Effector CD8-positive, alpha-beta T cell (primary cell): ENCODE data around the gene SLC25A47.
"Not testable (repeated sequence)": the region's sequence is repeated elsewhere in the genome, so short reads cannot be mapped to it uniquely, and the experiment has no call there.

Experiments used
- DNase-seq: peaks from one replicate; lab custom pipeline; 2025; lab: John Stamatoyannopoulos, UW
- total RNA-seq, 4 experiments: gene quantifications; one replicate each; lab custom pipeline; 2026; lab: John Stamatoyannopoulos, UW

Gene SLC25A47, protein sequence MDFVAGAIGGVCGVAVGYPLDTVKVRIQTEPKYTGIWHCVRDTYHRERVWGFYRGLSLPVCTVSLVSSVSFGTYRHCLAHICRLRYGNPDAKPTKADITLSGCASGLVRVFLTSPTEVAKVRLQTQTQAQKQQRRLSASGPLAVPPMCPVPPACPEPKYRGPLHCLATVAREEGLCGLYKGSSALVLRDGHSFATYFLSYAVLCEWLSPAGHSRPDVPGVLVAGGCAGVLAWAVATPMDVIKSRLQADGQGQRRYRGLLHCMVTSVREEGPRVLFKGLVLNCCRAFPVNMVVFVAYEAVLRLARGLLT
- 0 to 0.18 (median 0) reads per million in 4 experiments for total RNA-seq

DNA sequence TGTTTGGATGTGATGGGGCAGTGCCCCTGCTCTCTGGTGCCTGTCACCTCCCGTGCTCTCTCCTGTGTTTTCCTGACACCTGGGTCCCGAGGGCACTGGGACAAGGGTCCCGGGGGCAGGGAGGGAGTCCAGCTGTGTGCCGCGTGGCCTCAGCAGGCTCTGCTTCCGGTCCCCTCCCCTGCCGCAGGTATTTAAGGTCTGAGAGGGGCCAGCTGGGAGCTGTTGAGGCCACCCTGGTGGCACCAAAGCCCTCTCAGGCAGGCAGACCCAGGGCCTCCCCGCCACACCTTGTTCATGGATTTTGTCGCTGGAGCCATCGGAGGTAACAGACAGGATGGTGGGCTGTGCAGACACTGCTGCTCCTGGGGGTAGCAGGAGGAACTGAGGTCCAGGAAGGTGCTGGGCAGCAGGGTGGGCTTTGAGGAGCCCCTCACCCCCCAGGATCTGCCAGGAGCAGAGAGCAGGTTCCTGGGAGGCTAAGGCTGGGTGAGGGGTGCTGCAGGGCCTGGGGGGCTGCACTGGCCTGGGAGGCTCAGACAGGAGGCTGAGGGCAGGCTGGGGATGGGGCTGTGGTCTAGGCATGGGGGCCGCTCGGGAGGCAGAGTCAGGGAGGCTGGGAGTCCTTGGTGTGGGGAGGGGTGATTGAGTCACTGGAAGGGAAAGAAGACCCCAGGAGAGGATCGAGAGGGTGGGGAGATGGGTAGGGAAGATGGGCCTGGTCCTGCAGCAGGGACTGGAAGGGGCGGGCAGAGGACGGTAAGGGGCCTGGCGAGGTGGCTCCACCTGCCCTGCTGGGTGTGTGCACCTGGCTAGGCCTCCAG is at the start of gene SLC25A47:
TSS of gene SLC25A47 (plus strand) at position 219 of the 821 bp plus-strand sequence. CDS start at position 295, 76 bp downstream.
- no peak for DNase-seq

DNA sequence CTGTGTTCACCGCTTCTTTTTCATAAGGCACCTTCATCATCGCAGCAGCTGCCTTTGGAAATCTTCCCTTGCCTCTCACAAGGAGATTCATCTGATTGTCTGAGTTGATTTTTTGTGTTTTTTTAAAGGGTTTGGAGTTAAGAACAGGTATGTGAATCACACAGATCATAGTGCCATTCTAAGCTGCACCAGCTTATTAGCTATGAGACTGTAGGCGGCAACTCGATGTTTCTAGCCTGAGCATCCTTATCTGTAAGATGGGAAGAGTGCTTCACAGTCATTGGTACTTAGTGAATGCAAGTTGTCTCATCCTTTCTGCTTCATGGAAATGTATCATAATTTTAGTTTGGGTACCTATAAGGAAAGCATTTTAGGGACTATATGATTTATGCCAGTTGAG is 48.9 kb upstream of the SLC25A47 start:
- no peak for DNase-seq

DNA sequence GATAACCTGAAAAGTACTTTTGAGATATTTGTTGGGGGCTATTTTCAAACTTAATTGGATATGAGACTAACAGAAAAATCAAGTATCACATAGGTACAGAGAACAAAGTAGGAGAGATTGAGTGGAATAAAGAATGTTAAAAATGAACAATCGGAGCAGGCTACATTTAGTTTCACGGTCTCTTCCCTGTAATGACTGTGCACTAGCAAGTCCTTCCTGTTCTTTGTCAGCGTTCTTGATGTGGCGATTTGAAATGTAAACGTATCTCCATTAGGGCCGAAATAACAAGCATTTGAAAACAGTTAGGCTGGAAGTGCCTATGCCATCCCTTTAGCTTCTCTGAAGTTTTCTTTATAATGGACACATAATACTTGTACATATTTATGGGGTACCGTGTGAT is 47.9 kb upstream of the SLC25A47 start:
- no peak for DNase-seq

DNA sequence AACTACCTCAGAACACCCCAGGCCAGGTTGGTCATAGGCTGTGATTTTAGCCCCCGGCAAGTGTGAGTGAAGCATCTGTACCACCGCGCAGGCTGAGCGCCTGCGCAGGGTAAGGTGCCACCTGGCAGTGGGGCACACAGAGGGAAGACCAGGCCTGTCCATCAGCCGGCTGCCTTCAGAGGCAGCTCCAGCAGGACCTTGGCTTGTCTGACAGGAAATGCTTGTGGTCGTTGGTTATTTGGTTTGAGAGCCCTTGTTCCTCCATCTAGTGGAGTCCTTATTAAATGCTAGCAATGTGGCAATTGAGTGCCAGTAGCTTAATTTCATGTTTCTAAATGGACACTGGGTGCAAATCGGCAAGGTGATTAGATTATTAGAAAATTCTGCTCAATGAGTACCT is 44.4 kb upstream of the SLC25A47 start:
- DNase-seq, result no peak

DNA sequence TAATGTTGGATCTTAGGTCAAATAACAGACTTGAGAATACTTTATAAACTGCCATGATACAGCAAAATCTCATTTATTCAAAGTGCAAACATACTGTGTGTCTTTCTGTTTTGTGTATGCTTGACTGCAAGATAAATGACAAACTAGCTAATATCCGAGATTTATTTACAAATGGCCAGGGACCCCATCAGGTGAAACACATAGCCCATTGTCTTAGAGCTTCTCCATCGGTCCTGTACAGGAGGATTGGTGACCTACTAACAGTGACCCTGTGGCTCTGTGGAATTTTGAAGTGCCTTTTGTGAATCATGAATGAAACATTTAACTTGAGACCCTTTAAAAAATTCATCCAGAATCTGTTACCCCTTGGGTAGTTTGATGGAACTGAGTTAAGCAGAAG is 44.0 kb upstream of the SLC25A47 start:
- no peak for DNase-seq

DNA sequence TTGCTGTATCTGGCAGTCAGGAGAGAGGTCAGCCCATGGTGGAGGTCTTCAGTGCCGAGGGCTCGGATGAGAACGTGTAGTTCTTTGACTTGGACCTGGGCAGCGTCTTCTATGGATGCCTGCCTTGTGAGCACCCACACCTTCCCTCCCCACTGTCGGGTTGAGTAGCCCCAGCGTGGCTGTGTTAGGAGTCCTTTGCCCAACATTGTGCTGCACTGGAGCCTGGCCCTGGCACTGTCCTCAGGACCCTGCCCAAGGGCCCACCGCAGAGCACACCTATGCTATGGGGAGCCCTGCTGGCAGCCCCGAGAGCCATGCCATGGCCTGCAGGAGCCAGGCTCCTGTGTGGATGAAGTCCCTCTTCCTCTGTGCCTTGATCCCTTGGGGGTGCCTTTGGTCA is 43.6 kb upstream of the SLC25A47 start:
- no peak for DNase-seq

DNA sequence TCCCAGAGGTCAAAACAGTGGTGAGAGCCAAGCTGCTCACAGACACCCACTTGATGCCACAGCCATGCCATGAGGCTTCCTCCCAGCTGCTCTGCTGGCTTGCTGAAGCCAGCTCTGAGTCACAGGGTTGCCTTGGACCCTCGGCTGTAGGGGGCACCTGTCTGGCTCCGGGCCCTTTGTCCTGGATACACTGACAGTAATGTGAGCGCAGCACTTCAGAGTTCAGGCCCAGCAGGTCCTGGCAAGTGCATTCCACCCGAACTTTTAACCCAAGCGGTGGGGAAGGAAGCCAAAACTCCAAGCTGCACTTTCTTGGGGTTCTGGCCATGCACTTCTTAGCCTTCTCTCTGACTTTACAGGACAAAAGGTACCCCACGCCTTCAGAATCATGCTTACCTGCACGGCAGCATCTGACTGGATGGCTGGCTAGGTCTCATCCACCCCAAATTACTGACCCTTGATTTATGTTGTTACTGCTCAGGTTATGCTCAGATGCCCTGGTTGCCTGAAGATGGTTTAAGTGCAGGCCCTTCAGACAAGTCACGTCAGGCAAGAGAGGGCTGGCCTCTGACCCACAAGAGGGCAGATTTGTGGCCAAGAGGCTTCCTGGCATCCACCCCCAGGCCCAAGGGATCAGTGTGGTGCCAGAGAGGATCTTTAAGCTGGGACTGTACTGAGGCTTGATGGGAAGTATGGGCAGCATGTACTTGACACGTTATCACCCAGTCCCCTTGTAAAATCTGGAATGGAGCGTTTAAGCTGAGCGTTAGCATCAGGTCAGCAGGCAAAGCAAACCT is 41.7 kb upstream of the SLC25A47 start:
- no peak for DNase-seq

DNA sequence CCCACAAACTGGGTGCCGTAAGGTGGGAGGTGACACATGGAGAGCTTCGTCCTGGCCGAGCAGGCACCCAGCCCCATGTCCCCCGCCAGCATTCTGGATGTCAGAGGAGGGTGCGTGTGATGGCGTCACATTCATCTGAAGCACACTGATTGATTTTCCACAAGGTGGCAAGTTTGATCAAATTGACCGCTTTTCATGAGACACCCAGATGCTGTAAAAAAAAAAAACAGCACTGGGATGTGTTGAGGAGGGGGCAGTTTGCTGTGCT is 41.1 kb upstream of the SLC25A47 start:
- no peak for DNase-seq

DNA sequence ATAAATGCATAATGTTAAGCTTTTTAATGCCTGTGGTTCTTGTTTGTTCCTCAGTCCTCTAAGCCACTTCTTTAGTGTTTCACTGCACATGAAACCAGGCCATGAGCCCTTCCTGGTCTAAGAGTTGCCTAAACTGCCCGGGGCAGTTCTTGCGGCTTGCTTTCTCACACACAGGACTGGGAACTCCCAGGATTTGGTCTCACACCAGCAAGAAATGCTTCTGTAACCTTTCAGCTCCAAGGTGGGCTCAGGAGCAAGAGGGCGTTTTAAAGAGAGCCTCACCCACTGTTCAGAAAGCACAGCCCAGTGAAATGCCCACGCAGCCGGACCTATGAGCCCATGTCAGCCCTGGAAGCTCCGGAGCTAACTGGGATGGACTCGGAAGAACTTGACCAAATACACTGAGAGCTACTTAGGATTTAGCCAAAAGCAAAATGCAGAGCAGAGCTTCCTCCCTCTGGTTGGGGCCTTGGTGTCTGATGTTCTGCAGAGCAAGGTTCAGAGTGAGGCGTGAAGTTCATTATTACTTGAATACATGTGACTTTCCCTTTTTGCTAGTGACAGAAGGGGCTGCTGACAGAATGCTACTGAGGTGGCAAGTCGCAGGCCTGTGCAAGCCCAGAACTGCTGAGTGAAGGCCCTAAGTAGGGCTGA is 40.2 kb upstream of the SLC25A47 start:
- DNase-seq, result no peak

DNA sequence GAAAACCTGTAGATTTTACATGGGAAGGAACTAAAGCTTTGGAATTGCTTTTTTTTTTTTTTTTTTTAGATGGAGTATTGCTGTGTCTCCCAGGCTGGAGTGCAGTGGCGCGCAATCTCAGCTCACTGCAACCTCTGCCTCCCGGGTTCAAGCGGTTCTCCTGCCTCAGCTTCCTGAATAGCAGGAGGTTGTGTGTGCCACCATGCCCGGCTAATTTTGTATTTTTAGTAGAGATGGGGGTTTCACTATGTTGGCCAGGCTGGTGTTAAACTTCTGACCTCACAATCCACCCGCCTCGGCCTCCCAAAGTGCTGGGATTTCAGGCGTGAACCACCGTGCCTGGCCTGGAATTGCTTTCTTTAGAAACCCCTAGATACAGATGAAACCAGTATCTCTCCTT is 39.7 kb upstream of the SLC25A47 start:
- DNase-seq, result not testable (repeated sequence)

DNA sequence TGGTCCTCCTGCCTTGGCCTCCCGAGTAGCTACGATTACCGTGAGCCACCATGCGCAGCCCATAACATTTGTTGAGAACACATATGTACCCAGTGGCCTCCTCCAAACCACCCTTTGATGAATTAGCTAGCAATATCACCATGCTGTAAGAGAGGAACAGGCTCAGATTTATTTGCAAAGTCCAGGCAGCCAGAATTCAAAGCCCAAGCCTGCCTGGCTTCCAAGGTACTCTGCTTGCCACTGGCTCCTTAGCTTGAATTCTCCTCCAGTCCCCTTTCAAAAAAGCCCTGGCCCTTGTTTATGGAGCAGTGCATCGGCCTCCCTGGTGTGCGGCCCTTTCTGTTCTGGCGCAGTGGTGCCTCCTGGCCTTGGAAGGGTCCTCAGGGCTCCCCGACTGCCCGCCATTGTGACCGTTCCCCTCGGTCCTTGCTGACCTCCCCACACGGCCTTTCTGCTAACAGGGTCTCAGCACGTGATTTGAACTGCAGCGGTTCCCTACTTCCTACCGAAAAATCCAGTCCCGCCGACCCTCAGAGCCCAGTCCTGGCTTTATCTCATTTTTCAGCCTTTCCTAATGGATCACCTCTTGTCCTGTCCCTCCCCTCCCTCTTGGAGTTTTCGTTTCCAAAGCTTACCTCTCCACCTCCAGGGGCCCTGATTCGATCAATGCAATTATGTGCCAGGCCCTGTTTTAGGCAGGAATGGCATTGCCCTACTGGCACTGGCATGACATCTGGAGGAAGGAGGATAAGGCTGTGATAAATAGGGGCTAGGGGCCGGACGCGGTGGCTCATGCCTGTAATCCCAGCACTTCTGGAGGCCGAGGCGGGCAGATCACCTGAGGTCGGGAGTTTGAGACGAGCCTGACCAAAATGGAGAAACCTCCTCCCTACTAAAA is 38.9 kb upstream of the SLC25A47 start:
- no peak for DNase-seq

DNA sequence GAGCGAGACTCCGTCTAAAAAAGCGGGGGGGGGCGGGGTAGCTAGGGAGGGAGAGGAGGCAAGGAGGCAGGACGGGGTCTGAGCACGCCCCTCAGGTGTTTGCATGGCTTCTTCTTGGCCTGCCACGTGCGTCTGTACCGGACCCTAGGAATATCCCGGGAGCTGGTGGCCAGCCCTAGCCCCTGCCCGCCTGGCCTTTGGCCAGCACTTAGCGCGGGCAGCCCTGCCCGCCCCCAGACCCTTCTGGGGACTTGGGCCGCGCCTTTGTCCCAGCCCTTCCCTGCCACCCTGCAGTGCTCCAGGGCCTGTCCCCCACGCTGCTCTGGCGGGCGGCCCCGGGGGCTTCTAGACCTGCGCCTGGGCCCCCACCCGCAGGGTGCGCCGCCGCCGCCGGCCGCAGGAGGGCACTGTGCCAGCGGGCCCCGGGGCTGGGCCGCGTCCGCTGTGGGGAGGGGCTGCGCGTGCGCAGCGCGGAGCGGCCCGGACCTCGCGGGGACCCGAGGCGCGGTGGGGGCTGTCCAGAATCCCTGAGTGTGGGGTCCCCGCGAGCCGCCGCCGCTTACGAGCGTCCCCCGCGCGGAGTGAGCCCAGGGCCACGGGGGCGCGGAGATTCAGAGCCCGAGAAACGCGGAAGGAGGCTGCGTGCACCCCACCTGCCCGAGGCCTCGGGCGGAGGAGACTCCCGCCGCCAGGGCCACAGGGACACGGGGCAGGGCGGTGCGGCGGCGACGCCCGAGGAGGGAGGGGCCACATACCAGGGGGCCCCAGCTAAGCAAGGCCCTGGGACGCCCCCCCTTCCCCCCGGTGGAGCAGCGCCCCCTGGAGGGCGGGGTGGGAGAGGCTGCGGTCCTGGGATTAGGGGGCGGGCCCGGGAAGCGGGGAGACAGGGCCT is 37.9 kb upstream of the SLC25A47 start:
- DNase-seq, result peak; percentile 74

DNA sequence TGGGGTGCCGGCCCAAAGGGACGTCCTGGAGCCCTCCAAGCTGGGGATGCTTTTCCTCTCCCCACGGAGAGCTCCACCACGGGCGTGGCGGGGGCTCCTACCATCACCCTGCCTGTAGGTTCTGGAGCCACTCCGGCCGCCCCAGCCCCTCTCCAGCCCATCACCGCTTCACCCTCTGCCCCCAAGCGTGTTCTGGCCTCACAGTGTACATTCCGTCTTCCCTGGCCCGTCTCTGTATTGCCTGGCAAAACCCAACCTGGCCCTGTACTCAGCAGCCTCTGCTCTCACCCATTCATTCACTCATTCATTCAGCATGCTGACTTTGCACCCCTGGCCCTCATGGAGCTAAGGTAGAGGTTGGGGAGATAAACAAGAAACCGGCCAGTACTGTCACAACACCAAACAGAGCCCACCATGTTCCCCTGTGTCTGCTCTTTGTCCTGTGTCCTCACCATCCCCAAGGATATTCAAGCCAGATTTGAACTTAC is 37.2 kb upstream of the SLC25A47 start:
- DNase-seq, result no peak

DNA sequence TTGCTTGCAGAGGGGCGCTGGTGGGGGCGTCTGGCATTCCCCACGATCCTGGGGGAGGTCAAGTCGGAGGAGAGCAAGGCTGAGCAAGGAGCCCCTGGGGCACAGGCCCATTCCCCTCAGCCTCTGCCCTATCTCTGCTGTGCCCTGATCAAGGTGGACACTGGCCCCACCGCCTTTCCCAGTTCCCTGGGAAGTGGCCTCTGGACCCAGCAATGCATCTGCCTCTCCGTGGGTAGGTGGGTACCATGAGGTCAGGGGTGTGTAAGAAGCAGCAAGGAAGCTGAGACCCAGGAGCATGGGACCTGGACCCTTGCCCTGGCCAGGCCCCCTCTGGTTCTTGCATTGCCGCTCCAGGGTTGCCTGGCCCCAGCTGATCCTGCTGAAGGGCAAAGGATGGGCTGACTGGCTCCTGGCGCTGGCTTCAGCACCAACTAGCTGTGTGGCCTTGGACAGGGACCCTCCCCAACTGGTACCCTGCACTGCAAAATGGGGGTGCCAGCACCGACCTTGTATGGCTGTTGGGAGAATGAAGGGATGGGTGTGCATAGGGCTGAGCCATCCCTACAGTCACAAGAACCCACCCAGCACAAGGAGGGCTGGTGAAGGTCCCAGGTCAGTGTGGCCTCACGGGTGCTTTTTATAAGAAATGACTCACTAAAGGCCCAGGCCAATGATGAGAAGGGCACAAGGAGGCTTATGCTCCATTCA is 36.5 kb upstream of the SLC25A47 start:
- DNase-seq, result no peak

DNA sequence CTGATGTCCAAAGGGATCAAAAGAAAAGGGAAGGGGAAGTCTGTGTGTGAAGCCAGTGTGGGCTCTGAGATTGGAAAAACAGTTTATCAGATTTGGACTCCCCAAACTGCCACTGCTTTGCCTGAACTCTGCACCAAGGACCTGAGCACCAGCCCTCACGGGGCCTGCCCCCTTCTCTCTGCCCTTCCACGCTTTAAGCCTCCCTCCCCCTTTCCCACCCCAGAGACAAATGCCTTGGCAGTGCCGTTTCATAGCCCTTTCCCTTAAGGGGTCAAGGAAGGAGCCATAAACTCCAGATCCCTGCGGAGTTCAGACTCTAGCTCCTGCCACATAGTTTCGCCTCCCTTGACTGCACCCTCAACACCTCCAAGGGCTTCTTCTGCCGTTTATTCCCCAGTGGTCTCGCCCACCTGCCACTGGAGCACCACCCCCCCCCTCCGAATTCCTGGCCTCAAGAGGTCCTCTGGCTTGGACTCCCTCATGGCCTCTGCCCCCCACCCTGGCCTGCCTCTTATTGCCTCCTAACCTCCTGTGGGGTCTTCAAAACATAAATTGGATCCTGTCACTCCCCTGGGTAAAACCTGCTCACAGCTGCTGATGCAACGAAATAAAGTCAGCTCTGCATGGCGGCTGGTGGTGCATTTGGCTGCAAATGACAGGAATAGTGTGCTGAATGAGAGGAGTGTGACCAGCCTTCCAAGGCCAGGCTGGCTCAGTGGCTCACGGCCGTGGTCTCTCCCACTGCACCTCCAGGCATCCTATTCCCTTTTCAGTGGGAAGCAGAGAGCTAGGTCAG is 35.7 kb upstream of the SLC25A47 start:
- no peak for DNase-seq

DNA sequence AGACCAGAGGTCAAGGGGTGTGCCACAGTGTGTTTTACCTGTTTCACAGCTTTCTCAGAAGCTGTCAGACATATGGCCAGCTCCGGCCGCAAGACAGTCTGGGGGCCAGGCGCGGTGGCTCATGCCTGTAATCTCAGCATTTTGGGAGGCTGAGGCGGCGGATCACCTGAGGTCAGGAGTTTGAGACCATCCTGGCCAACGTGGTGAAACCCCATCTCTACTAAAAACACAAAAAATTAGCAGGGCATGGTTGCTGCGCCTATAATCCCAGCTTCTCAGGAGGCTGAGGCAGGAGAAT is 35.2 kb upstream of the SLC25A47 start:
- not testable (repeated sequence) for DNase-seq

DNA sequence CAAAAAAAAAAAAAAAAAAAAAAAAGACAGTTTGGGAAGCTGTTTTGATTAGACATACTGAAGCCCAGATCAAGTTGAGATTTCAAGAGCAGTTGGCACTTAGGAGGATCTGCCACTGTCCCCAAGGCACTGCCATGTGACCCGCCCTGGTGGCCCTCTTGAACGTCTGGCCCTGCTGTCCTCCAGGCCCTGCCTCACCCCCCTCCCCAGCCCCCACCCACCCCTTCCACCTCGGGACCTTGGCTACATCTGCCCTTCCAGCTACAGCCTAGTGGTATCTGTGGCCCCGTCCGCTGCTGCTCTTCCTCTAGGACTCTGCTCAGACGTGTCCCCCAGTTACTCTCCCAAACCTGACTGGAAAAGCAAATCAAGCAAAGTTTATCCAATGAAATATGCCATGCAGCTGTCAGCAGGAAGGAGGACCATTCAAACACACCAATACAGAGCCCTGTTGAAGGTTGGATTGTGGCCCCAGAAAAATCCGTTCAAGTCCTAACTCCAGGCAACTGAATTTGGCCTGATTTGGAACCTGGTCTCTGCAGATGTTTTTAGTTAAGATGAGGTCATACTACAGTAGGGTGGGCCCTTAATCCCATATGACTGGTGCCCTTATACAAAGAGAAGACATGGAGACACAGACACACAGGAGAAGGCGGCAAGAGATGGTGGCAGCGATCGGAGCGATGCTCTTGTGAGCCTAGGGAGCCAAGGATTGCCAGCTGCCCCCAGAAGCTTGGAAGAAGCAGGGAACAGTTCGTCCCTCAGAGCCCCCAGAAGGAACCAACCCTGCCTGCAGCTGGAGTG is 34.6 kb upstream of the SLC25A47 start:
- no peak for DNase-seq
